Psoas muscle (tissue), 8 donors: ENCODE results near the gene DMBT1. TPM values are rescaled to one million over a fixed set of nuclear protein-coding genes. Genes with fewer than 3 reads are reported as not detected.

ENCODE experiments used
- ATAC-seq, 4 donors: fragments of 200-7000 bp; cut with Tn5 transposase; one replicate each; pipeline ENCODE4 v1.9.1; 2020; ENCODE audit warnings: moderate library complexity in 3 of 4, mild to moderate bottlenecking in 2 of 4
- DNase-seq, 2 donors: peaks; one replicate each; pipeline ENCODE4 v3.0.0-alpha.2; 2020
- H3K27ac ChIP-seq: fragments of 200-600 bp; one replicate; pipeline ENCODE4 v1.8.0; 2022
- H3K27me3 ChIP-seq, 3 donors: fragments of 200-600 bp in 1 of 3; one replicate each; pipeline versions ENCODE4 v1.6.1 to v1.8.0; 2013 to 2022; ENCODE audit warnings: low read length in 2 of 3, mild to moderate bottlenecking in 2 of 3, moderate library complexity in 1 of 3; ENCODE audit not compliant: insufficient read depth in 3 of 3
- H3K36me3 ChIP-seq, 2 donors: fragments of 200-600 bp in 1 of 2; one replicate each; pipeline versions ENCODE4 v1.6.1 to v1.8.0; 2013 to 2022; ENCODE audit warnings: low read depth in 1 of 2, mild to moderate bottlenecking in 1 of 2, moderate library complexity in 1 of 2; ENCODE audit not compliant: insufficient read depth in 1 of 2
- H3K4me1 ChIP-seq: fragments of 200-600 bp; one replicate; pipeline ENCODE4 v1.8.0; 2022
- H3K4me3 ChIP-seq: fragments of 200-600 bp; one replicate; pipeline ENCODE4 v1.8.0; 2022; ENCODE audit warnings: mild to moderate bottlenecking
- H3K9me3 ChIP-seq: fragments of 200-600 bp; one replicate; pipeline ENCODE4 v1.8.0; 2022
- WGBS, 3 donors: extraction: QIAGEN DNeasy Blood & Tissue Kit; methylation state at CpG; one replicate each; pipeline versions ENCODE4 v1.1.6 to v1.1.7; 2013; 5-methylcytosine and 5-hydroxymethylcytosine counted together
- intact Hi-C, 2 donors: fragments of 100-400 bp; cut with DNase I; formaldehyde crosslinking; loops; one replicate each; pipeline versions ENCODE4 v1.11.0 to v1.14.2; 2022
- polyA plus RNA-seq, 3 donors: library from polyadenylated mRNA; stranded (reverse); fragments of 200-250 nt; gene quantifications; one replicate each; pipeline ENCODE4 v1.2.3, GENCODE V29; 2013
- total RNA-seq, 4 donors: library from RNA; stranded (reverse); fragmentation: NEBNext Ultra II Directional in 2 of 4; extraction: Animal tissue kit (Norgen Biotek cat#: 25700) in 2 of 4; gene quantifications; one replicate each; pipeline versions ENCODE4 v1.2.1 to v1.2.4, GENCODE V29; 2021 to 2023
- TF ChIP-seq, protein P1 (sequence below): fragments of 200-600 bp; IDR thresholded peaks from one replicate; pipeline ENCODE4 v1.8.0; 2022; ENCODE audit warnings: antibody characterized with exemption
- donor health status: healthy with polysubstance abuse.
- donor health status: DM: no; HTN: no; CAD: no; lungs with moderate emphysema.
- donor health status: Bipolar disorder and iron deficiency.
- donor health status: healthy.
- donor health status: DM: yes; HTN: yes; CAD: no.
- donor health status: DM: no; HTN: no; CAD: no.
- donor health status: DM: no; HTN: no; CAD: no.
- donor health status: DM: yes; HTN: yes; CAD: no.

Gene DMBT1
- total and polyA plus RNA-seq, 7 donors: 0.03 to 0.43 (median 0.19) TPM

DNA sequence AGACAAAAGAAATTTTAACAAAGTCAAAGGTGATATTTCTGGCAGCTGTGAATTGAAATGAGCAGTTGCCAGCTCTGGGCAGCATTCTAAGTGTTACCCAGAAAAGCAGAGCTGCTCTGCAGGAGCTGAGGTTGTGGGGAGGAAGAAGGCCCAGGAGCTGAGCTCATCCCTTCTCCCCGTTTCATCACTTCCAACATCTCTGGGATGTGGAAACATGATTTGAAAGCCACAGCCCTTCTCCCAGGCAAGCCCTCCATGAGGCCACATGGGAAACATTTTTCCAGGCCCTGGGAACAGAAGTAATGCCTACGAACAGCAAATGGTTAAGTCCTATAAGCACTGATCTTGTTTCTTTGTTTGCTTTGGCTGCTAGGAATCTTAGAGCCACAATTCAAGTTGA, 10.9 kb upstream of the DMBT1 start:
- no peaks in the 10 kb centered on the region for H3K36me3 ChIP-seq
- no peaks in the 10 kb centered on the region for H3K4me1 ChIP-seq
- DNase-seq (no peak), ATAC-seq (no peak)
- intact Hi-C loops: no loop called here
- no peaks in the 10 kb centered on the region for H3K9me3 ChIP-seq
- H3K4me3 ChIP-seq: no peak overlapping the region
- no peak overlapping the region for H3K27ac ChIP-seq
- H3K27me3 ChIP-seq: no peaks in the 10 kb centered on the region
- 91 to 93% (median 91%) methylated on average over 2 of the region's 2 CpGs for WGBS, 3 donors
- TF ChIP-seq, protein P1, sequence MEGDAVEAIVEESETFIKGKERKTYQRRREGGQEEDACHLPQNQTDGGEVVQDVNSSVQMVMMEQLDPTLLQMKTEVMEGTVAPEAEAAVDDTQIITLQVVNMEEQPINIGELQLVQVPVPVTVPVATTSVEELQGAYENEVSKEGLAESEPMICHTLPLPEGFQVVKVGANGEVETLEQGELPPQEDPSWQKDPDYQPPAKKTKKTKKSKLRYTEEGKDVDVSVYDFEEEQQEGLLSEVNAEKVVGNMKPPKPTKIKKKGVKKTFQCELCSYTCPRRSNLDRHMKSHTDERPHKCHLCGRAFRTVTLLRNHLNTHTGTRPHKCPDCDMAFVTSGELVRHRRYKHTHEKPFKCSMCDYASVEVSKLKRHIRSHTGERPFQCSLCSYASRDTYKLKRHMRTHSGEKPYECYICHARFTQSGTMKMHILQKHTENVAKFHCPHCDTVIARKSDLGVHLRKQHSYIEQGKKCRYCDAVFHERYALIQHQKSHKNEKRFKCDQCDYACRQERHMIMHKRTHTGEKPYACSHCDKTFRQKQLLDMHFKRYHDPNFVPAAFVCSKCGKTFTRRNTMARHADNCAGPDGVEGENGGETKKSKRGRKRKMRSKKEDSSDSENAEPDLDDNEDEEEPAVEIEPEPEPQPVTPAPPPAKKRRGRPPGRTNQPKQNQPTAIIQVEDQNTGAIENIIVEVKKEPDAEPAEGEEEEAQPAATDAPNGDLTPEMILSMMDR: no peak

DNA sequence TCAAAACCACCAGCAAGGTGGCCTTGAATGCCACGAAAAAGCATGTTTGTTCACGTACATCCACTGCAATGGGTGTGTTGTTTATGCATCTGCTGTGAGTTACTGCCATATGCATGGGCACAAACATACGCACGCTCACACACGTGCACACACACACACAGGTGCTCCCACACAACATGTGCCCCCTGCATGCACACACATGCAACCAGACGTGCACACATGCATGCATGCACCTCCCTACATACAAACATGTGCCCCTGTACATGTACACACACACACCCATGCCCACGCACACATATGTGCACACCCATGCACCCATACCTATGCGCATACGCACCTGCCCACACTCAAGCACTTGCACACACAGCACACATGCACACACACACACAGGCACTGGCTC, 10.1 kb upstream of the DMBT1 start:
- H3K9me3 ChIP-seq: no peaks in the 10 kb centered on the region
- no peak for DNase-seq
- H3K4me1 ChIP-seq: no peaks in the 10 kb centered on the region
- no peak for ATAC-seq
- TF ChIP-seq, protein P1: no peak
- 96 to 98% (median 96%) methylated on average over 9 of the region's 9 CpGs for WGBS, 3 donors
- H3K27me3 ChIP-seq: peaks cover 0 to 2% (median 0%) of the 10 kb centered on the region in 3 donors
- no peaks in the 10 kb centered on the region for H3K36me3 ChIP-seq
- intact Hi-C loops: no loop called here
- H3K27ac ChIP-seq: no peak overlapping the region
- no peak overlapping the region for H3K4me3 ChIP-seq

DNA sequence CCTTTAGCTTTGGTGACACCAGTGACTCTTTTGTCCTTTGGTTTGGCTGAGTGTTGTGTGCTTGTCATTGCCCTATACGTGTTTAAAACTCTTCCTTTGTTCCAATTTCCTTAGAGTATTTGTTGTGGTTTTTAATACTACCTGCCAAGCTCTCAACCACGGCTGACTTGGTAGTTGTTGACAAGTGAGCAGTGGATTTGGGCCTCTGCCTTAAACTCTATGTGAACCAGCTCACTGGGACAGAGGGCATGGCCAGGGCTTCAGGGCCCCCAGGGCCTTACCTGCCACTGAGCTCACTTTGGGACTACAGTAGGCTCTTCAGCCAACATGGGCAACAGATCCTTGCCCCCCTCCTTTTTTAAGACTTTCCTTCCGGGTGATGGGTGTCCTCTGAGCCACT, 9.6 kb upstream of the DMBT1 start:
- ATAC-seq: no peak
- TF ChIP-seq, protein P1: no peak
- H3K9me3 ChIP-seq: no peaks in the 10 kb centered on the region
- no peaks in the 10 kb centered on the region for H3K36me3 ChIP-seq
- H3K27me3 ChIP-seq: peaks cover 0 to 5% (median 0%) of the 10 kb centered on the region in 3 donors
- intact Hi-C loops: no loop called here
- no peak overlapping the region for H3K27ac ChIP-seq
- DNase-seq: no peak
- H3K4me3 ChIP-seq: no peak overlapping the region
- WGBS, 3 donors: 66 to 78% (median 70%) methylated on average over 3 of the region's 3 CpGs
- H3K4me1 ChIP-seq: no peaks in the 10 kb centered on the region

- Histone ChIP-seq H3K36me3 (no peaks in the 10 kb centered on the region), H3K9me3 (no peaks in the 10 kb centered on the region), H3K4me1 (no peaks in the 10 kb centered on the region), H3K27ac (no peak overlapping the region), H3K4me3 (no peak overlapping the region), H3K27me3 (peaks cover 0 to 8% (median 3%) of the 10 kb centered on the region in 3 donors)
- intact Hi-C loops: no loop called here
- ATAC-seq (no peak), DNase-seq (no peak)
- 44 to 50% (median 46%) methylated on average over 9 of the region's 9 CpGs for WGBS, 3 donors
- TF ChIP-seq, protein P1: no peak
Measured at GRCh38 chr10:122551450-122551849, 9.1 kb upstream of the DMBT1 start.

DNA sequence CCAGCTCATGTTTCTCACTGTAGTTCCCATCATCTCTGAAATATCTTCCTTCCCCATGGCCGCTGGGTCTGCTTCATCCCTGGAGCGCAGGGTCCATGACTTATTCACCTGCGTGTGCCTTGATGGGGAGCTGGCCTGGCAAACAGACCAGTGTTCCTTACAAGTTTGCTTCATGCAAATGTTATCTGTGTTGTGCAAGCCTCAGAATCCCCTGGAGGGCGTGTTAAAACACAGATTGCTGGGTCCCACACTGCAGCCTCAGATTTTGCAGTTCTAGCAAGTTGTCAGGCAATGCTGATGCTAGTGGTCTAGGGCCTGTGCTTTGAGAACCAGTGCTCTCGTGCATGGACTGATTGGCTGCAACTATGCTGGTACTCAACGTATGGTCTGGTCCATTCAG, 7.2 kb upstream of the DMBT1 start:
- H3K36me3 ChIP-seq: no peaks in the 10 kb centered on the region
- H3K27ac ChIP-seq: no peak overlapping the region
- no peak overlapping the region for H3K4me3 ChIP-seq
- TF ChIP-seq, protein P1: no peak
- H3K27me3 ChIP-seq: peaks cover 0 to 19% (median 6%) of the 10 kb centered on the region in 3 donors
- 86 to 91% (median 90%) methylated on average over 6 of the region's 6 CpGs for WGBS, 3 donors
- intact Hi-C loops: no loop called here
- no peaks in the 10 kb centered on the region for H3K9me3 ChIP-seq
- ATAC-seq (no peak), DNase-seq (no peak)
- H3K4me1 ChIP-seq: no peaks in the 10 kb centered on the region
